Tibial nerve (tissue), 4 donors: Measurements from ENCODE around the gene KCNK17. TPM values are rescaled to one million over a fixed set of nuclear protein-coding genes. Genes with fewer than 3 reads are reported as not detected.

Source experiments
- DNase-seq, 2 donors: peaks; one replicate each; pipeline ENCODE4 v3.0.0-alpha.2; 2019; ENCODE audit warnings: low spot score in 2 of 2
- H3K27ac ChIP-seq, 4 donors: fragments of 200-600 bp; sonication (generic) in 3 of 4; one replicate each; pipeline ENCODE4 v1.5.1; 2017 to 2019; ENCODE audit warnings: mild to moderate bottlenecking in 1 of 4
- H3K27me3 ChIP-seq, 2 donors: fragments of 200-600 bp; sonication (generic) in 1 of 2; one replicate each; pipeline versions ENCODE4 v1.5.1 to v1.6.0; 2017 to 2019
- H3K36me3 ChIP-seq, 3 donors: fragments of 200-600 bp; sonication (generic); one replicate each; pipeline ENCODE4 v1.5.1; 2018 to 2019
- H3K4me1 ChIP-seq, 4 donors: fragments of 200-600 bp; sonication (generic) in 3 of 4; one replicate each; pipeline ENCODE4 v1.5.1; 2017 to 2019
- H3K4me3 ChIP-seq, 4 donors: fragments of 200-600 bp; sonication (generic) in 3 of 4; one replicate each; pipeline ENCODE4 v1.5.1; 2017 to 2019; ENCODE audit warnings: mild to moderate bottlenecking in 1 of 4, moderate library complexity in 1 of 4
- H3K9me3 ChIP-seq, 4 donors: fragments of 200-600 bp; sonication (generic) in 3 of 4; one replicate each; pipeline ENCODE4 v1.5.1; 2017 to 2019
- CTCF ChIP-seq, 5 experiments: fragments of 200-600 bp in 3 of 5; fragments of 450-650 bp in 2 of 5; sonication (generic) in 3 of 5; IDR thresholded peaks; one replicate each; pipeline ENCODE4 v1.5.1; 2016 to 2019; ENCODE audit warnings: antibody characterized with exemption in 5 of 5, mild to moderate bottlenecking in 3 of 5, moderate library complexity in 2 of 5
- EP300 ChIP-seq, 2 donors: sonication (generic); formaldehyde crosslinking; IDR thresholded peaks; one replicate each; pipeline ENCODE4 v1.6.1; 2017; ENCODE audit warnings: antibody characterized with exemption in 2 of 2, mild to moderate bottlenecking in 1 of 2
- POLR2A ChIP-seq, 2 donors: fragments of 450-650 bp; IDR thresholded peaks; one replicate each; pipeline ENCODE4 v1.6.1; 2017; ENCODE audit warnings: antibody characterized with exemption in 2 of 2, mild to moderate bottlenecking in 2 of 2, moderate library complexity in 2 of 2
- WGBS, 2 donors: methylation state at CpG; one replicate each; pipeline ENCODE4 v1.1.5; 2018; 5-methylcytosine and 5-hydroxymethylcytosine counted together
- total RNA-seq, 4 donors: library from RNA; depleted of rRNA; stranded (reverse); fragments of >200 nt; gene quantifications; one replicate each; pipeline ENCODE4 v1.1.0, GENCODE V29; 2016

Gene KCNK17
- total RNA-seq, 4 donors from 2014 or later = 1.1 to 1.7 TPM; not detected in 2

GRCh38 chr6:39357998-39358686, 43.9 kb upstream of the KCNK17 start:
- WGBS, 2 donors = 58 to 61% methylated on average over 7 of the region's 7 CpGs
- no peak for TF ChIP-seq POLR2A (IDR thresholded peaks at IDR 0.05)
- no peak overlapping the region for H3K4me3 ChIP-seq

GRCh38 chr6:39353698-39354315, 39.6 kb upstream of the KCNK17 start:
- Histone ChIP-seq H3K9me3 (no peaks in the 10 kb centered on the region), H3K36me3 (no peaks in the 10 kb centered on the region), H3K27me3 (no peaks in the 10 kb centered on the region), H3K4me1 (no peaks in the 10 kb centered on the region), H3K4me3 (no peak overlapping the region), H3K27ac (no peak overlapping the region)
- TF ChIP-seq EP300 (IDR thresholded peaks at IDR 0.05) (no peak), CTCF (IDR thresholded peaks at IDR 0.05) (no peak), POLR2A (IDR thresholded peaks at IDR 0.05) (no peak)
- 85 to 91% methylated on average over 7 of the region's 7 CpGs for WGBS, 2 donors
- no peak for DNase-seq

More at GRCh38 chr6:39357998-39358686, 43.9 kb upstream of the KCNK17 start:
- Histone ChIP-seq H3K36me3 (no peaks in the 10 kb centered on the region), H3K27ac (no peak overlapping the region), H3K9me3 (no peaks in the 10 kb centered on the region), H3K27me3 (no peaks in the 10 kb centered on the region), H3K4me1 (peaks cover 0 to 10% (median 0%) of the 10 kb centered on the region in 4 donors)
- DNase-seq = no peak

GRCh38 chr6:39350723-39351505, 36.7 kb upstream of the KCNK17 start:
- 87% methylated on average over 13 of the region's 13 CpGs for WGBS, 2 donors
- Histone ChIP-seq H3K4me1 (no peaks in the 10 kb centered on the region), H3K36me3 (no peaks in the 10 kb centered on the region), H3K27me3 (no peaks in the 10 kb centered on the region), H3K4me3 (no peak overlapping the region), H3K27ac (no peak overlapping the region), H3K9me3 (no peaks in the 10 kb centered on the region)
- no peak for DNase-seq
- TF ChIP-seq CTCF (IDR thresholded peaks at IDR 0.05) (no peak), POLR2A (IDR thresholded peaks at IDR 0.05) (no peak), EP300 (IDR thresholded peaks at IDR 0.05) (no peak)

GRCh38 chr6:39348740-39349139, 34.5 kb upstream of the KCNK17 start:
- no peak for DNase-seq
- WGBS, 2 donors = 87 to 96% methylated on average over 9 to 10 of the region's 15 CpGs
- Histone ChIP-seq H3K27me3 (no peaks in the 10 kb centered on the region), H3K27ac (no peak overlapping the region), H3K4me1 (no peaks in the 10 kb centered on the region), H3K36me3 (no peaks in the 10 kb centered on the region), H3K9me3 (no peaks in the 10 kb centered on the region), H3K4me3 (no peak overlapping the region)
- TF ChIP-seq CTCF (IDR thresholded peaks at IDR 0.05) (no peak), POLR2A (IDR thresholded peaks at IDR 0.05) (no peak), EP300 (IDR thresholded peaks at IDR 0.05) (no peak)

GRCh38 chr6:39347906-39348585, 33.8 kb upstream of the KCNK17 start:
- no peaks in the 10 kb centered on the region for H3K9me3 ChIP-seq
- peaks cover 0 to 5% (median 0%) of the 10 kb centered on the region in 4 donors for H3K4me1 ChIP-seq
- no peaks in the 10 kb centered on the region for H3K36me3 ChIP-seq
- WGBS, 2 donors = 36 to 39% methylated on average over 8 to 9 of the region's 9 CpGs
- DNase-seq = peak; percentile 68 to 79
- H3K27ac ChIP-seq = no peak overlapping the region
- H3K4me3 ChIP-seq = no peak overlapping the region
- no peaks in the 10 kb centered on the region for H3K27me3 ChIP-seq
- TF ChIP-seq CTCF (IDR thresholded peaks at IDR 0.05) (peak; percentile 80 to 94 (median 85)), POLR2A (IDR thresholded peaks at IDR 0.05) (no peak)
